H1 (cell line): ENCODE data around the gene MEFV. TPM values are rescaled to one million over a fixed set of nuclear protein-coding genes. Genes with fewer than 3 reads are reported as not detected.
A peak's percentile ranks its signal among the peaks of the same experiment; 100 is the strongest.

Experiments used
- BACH1 ChIP-seq: IDR thresholded peaks from 2 replicates; pipeline ENCODE4 v1.6.1; 2012; ENCODE audit warnings: low read length, improper control_type of control experiment
- BCL11A ChIP-seq, 2 experiments: IDR thresholded peaks; one replicate each; pipeline ENCODE4 v1.6.1; 2011; ENCODE audit warnings: low read depth in 2 of 2, low read length in 2 of 2, mild to moderate bottlenecking in 2 of 2
- BRCA1 ChIP-seq: IDR thresholded peaks from 2 replicates; pipeline ENCODE4 v1.6.1; 2012; ENCODE audit warnings: low read depth, low read length, improper control_type of control experiment
- CHD2 ChIP-seq: IDR thresholded peaks from 2 replicates; pipeline ENCODE4 v1.6.1; 2012; ENCODE audit warnings: low read length, improper control_type of control experiment
- CTBP2 ChIP-seq: IDR thresholded peaks from 2 replicates; pipeline ENCODE4 v1.7.0; 2011; ENCODE audit warnings: borderline replicate concordance, mild to moderate bottlenecking, moderate library complexity, mixed read lengths, low read length; ENCODE audit not compliant: insufficient read depth, insufficient read length
- HDAC6 ChIP-seq: IDR thresholded peaks from one replicate; pipeline ENCODE4 v1.7.1; 2012; ENCODE audit warnings: low read depth, mild to moderate bottlenecking, inconsistent platforms, low read length, moderate library complexity
- JUND ChIP-seq: IDR thresholded peaks from 2 replicates; pipeline ENCODE4 v1.6.1; 2011; ENCODE audit warnings: mild to moderate bottlenecking, improper control_type of control experiment, low read length
- NANOG ChIP-seq: IDR thresholded peaks from 2 replicates; pipeline ENCODE4 v1.6.1; 2011; ENCODE audit warnings: low read length, low read depth, mild to moderate bottlenecking, inconsistent platforms; ENCODE audit not compliant: insufficient read depth, poor library complexity, severe bottlenecking
- NRF1 ChIP-seq: IDR thresholded peaks from 2 replicates; pipeline ENCODE4 v1.6.1; 2011; ENCODE audit warnings: mild to moderate bottlenecking, low read depth, low read length, improper control_type of control experiment
- PHF8 ChIP-seq: fragments of 200-600 bp; sonication (generic); conservative IDR thresholded peaks from 2 replicates; pipeline ENCODE4 v1.7.1; 2012; ENCODE audit warnings: low read depth, mild to moderate bottlenecking, inconsistent platforms, low read length, moderate library complexity
- POLR2A ChIP-seq, 2 experiments: IDR thresholded peaks; 1 replicate in 1 of 2; 2 replicates in 1 of 2; pipeline ENCODE4 v1.6.1; 2011; ENCODE audit warnings: low read depth in 2 of 2, low read length in 2 of 2, mild to moderate bottlenecking in 2 of 2; ENCODE audit errors: control extremely low read depth in 1 of 2
- POLR2AphosphoS5 ChIP-seq: IDR thresholded peaks from 2 replicates; pipeline ENCODE4 v1.6.1; 2011; ENCODE audit warnings: low read depth, low read length
- POU5F1 ChIP-seq: IDR thresholded peaks from 2 replicates; pipeline ENCODE4 v1.6.1; 2011; ENCODE audit warnings: low read depth, mild to moderate bottlenecking, low read length, moderate library complexity
- RBBP5 ChIP-seq: IDR thresholded peaks from 2 replicates; pipeline ENCODE4 v1.7.1; 2012; ENCODE audit warnings: low read depth, mild to moderate bottlenecking, inconsistent platforms, low read length, moderate library complexity, borderline replicate concordance
- RNF2 ChIP-seq: fragments of 200-900, 300-1000 bp; sonication (generic); IDR thresholded peaks from 2 replicates; pipeline ENCODE4 v1.7.1; 2016; ENCODE audit warnings: borderline replicate concordance, low read depth, mild to moderate bottlenecking, antibody characterized with exemption, low read length; ENCODE audit not compliant: poor library complexity, severe bottlenecking; ENCODE audit errors: missing control alignments
- SAP30 ChIP-seq: fragments of 300-600 bp; sonication (generic); IDR thresholded peaks from 2 replicates; pipeline ENCODE4 v1.7.1; 2012; ENCODE audit warnings: low read length, moderate library complexity, mild to moderate bottlenecking, inconsistent platforms; ENCODE audit not compliant: insufficient read depth, insufficient replicate concordance
- SIRT6 ChIP-seq: IDR thresholded peaks from one replicate; pipeline ENCODE4 v1.7.1; 2012; ENCODE audit warnings: low read length, inconsistent platforms
- ZNF274 ChIP-seq: IDR thresholded peaks from 2 replicates; pipeline ENCODE4 v1.7.0; 2012; ENCODE audit warnings: low read length, borderline replicate concordance; ENCODE audit errors: extremely low read depth
- polyA plus RNA-seq, 7 experiments: library from polyadenylated mRNA; depleted of rRNA in 3 of 7; stranded (reverse) in 5 of 7; unstranded in 2 of 7; fragments of >200 nt in 5 of 7; fragments of 200-250 nt in 2 of 7; gene quantifications; 1 replicate in 5 of 7; 2 replicates in 1 of 7; 4 replicates in 1 of 7; pipeline versions ENCODE4 v1.2.1 to v1.2.3, GENCODE V29; 2011 to 2013; ENCODE audit warnings: missing spikeins in 2 of 7, mixed read lengths in 2 of 7
- total RNA-seq: library from RNA; stranded (reverse); fragmentation: NEBNext Ultra II Directional; extraction: Animal tissue kit (Norgen Biotek cat#: 25700); gene quantifications from 2 replicates; pipeline ENCODE4 v1.2.1, GENCODE V29; 2021
- TF ChIP-seq, protein P1 (sequence below): IDR thresholded peaks from 2 replicates; pipeline ENCODE4 v1.6.1; 2012; ENCODE audit warnings: inconsistent platforms
- TF ChIP-seq, protein P2 (sequence below): IDR thresholded peaks from 2 replicates; pipeline ENCODE4 v1.6.1; 2011; ENCODE audit warnings: low read depth, mild to moderate bottlenecking, low read length; ENCODE audit not compliant: insufficient read depth
- TF ChIP-seq, protein P3 (sequence below): IDR thresholded peaks from 2 replicates; pipeline ENCODE4 v1.6.1; 2012; ENCODE audit warnings: inconsistent platforms

Gene MEFV
- total and polyA plus RNA-seq, 2 of the 8 experiments (the other 6 are each of a cell fraction or from before 2014, with no cell fraction given): 0.03 TPM; not detected in 1

DNA sequence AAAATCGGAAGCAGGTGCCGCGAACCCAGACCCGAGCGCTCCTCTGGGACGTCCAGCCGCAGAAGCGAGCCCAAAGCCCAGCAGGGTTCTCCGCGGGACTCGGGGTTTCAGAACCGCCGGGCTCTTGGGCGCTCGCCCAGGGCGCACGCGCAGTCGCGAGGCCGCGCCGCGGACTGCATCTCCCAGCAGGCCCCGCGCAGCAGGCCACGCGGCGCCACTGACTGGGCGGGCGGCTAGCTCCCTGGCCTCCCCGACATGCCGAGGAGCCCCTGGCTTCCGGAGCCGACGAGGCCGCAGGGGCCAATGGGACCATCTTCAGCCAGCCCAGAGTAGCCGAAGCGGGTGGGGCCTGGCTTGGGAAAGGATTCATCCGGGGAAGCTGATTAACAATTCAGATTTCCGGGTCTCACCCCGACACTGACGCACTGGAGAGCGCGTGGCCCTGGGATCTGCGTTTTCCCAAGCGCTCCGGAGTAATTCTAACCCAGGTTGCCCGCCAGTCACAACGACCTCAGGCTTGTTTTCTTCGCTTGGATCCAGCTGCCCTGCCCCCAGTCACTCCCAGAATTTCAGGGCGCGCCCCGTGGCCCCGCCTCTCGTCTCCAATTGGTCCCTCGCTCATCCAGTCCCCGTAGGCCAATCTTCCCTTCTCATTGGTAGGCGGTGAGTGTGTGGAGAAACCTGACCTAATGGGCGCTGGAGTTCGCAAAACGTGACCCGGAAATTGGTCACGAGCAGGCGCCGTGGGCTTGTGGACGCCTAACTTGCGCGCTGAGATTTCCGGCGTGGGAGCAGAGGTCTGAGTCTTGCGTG, 26.5 kb upstream of the MEFV start, which contains the start of gene ZNF263 (continued):
- TF ChIP-seq BRCA1 (no peak), HDAC6 (no peak), PHF8 (peak; percentile 83), RNF2 (no peak), NRF1 (peak; percentile 49; the same call in 1 of the 2 replicates), SAP30 (no peak), CHD2 (peak; percentile 69), POU5F1 (no peak), NANOG (no peak), JUND (no peak), BCL11A (IDR thresholded peaks at IDR 0.05; ENCODE audit: low read depth in 2 of 2, low read length in 2 of 2) (no peak), SIRT6 (no peak), BACH1 (no peak; the same call in 1 of the 2 replicates), POLR2A (IDR thresholded peaks at IDR 0.05; ENCODE audit: control extremely low read depth in 1 of 2, low read depth in 2 of 2, low read length in 2 of 2) (peak; percentile 26 to 97), CTBP2 (no peak), POLR2AphosphoS5 (peak; percentile 81), RBBP5 (peak; percentile 44; the same call in 1 of the 2 replicates), ZNF274 (no peak)
- TF ChIP-seq, protein P1, sequence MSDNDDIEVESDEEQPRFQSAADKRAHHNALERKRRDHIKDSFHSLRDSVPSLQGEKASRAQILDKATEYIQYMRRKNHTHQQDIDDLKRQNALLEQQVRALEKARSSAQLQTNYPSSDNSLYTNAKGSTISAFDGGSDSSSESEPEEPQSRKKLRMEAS: peak; percentile 93
- TF ChIP-seq, protein P2, sequence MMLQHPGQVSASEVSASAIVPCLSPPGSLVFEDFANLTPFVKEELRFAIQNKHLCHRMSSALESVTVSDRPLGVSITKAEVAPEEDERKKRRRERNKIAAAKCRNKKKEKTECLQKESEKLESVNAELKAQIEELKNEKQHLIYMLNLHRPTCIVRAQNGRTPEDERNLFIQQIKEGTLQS: peak; percentile 47; the same call in 1 of the 2 replicates
- TF ChIP-seq, protein P3, sequence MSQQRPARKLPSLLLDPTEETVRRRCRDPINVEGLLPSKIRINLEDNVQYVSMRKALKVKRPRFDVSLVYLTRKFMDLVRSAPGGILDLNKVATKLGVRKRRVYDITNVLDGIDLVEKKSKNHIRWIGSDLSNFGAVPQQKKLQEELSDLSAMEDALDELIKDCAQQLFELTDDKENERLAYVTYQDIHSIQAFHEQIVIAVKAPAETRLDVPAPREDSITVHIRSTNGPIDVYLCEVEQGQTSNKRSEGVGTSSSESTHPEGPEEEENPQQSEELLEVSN: peak; percentile 79
